GM19438 (cell line): ENCODE results near the gene INO80B.

Experiments
- ATAC-seq: cut with Tn5 transposase; IDR thresholded peaks from one replicate; pipeline ENCODE4 v1.9.1; 2021; ENCODE audit warnings: low read depth; ENCODE audit not compliant: unreplicated experiment

The INO80B gene

DNA sequence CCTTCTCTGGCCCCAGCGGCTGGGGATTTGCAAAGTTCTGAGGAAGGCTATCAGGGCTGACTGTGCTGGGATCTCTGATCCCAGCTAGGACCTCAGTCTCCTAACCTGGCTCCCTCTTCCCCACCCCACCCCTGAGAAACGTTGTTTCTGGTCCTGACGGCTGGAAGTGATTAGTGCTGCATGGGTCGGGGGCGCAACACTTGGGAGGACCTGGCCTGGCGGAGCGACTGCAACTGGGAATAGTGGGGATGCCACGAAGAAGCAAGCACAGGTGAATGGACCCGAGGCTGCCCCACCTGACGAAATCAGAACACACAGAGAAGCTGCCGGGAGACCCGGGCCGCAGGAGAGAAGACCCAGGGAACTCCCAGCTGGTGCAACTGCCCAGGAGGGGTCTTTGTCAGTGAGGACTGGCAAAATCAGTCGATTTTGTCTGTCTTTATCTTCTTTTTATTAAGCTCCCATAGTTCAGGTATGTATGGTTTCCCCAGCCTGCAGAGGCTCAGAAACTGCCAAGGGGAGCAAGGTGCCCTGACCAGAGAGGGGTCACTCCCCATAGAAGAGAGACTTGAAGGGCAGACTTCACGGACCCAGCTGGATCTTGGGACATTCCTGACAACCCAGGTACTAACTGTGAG lies 45.2 kb downstream of the INO80B start:
- ATAC-seq = no peak

DNA sequence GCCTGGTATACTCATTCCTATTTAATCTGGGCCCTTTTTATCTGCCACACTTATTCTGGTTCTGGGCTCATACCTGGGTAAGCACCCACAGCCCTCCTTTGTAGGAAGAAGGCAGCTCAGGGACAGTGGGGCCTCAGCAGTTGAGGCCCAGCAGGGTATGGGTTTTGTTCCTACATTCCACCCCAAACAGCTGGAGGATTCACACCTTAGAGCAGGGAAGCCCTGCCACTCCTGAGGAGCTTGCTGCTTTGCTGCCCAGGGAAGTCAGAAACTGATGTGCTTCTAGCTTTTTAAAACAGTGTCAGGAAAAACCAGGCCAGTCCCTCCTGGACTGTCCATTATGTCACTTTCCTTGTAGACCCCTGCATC lies 45.7 kb downstream of the INO80B start:
- ATAC-seq = no peak

DNA sequence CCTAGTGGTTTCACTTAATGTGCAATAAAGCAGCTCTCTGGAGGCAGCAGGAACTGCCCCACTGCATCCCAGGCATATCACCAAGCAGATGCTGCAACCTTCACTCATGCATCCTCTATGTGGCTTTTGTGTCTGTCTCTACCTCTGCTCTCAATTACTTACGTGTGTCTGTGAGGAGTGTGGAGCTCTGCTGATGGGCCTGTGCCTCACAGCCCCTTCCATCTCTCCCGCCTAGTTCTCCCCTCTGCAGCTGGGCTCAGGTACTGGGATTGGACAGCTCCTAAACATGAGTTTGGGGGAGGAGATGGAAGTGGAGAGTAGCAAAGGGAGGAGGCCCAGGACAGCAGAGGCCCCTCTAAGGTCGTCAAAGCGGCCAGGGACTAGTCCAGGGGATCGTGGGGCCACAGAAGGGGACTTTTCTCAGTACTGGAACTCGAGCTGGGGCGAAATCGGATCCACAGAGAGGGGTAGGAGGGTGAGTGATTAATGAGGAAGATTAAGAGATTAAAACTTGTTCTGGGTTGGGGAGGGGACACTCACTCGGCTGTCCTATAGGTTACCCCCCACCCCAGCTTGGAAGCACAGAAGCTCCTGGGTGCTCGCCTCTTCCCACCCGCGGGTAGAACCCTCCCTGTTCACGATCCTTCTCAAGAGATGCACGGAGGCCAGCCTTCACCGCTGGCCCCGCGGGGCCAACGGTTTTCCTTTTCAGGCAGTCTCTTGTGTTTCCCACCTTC lies 46.6 kb downstream of the INO80B start:
- ATAC-seq = no peak

DNA sequence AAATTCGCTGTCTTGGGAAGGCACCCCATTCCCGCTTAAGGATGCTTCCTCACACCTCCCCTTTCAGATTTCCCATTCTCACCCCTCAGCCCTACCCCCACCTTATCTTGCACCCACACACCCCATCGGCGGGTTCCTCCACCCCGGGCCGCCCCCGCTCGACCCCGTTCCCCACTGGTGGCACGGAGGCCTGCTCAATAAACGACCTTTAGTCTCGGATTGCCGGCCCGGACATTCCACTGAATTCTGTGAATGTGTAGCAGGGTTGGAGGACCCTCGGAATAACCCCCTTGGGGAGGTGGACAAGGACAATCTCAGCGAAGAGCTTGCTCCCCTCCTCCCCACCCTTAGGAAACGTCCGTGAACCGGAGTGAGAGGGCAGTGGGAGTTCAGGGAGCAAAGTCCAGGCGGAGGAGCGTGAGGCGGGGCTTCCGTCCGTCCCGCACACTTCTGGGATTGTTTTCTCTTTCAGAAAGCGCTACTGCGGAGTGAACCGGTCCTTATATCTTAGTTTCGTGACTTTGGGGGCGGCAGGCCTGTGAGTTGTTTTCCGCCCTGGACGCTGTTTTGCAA lies 47.3 kb downstream of the INO80B start:
- ATAC-seq = no peak

DNA sequence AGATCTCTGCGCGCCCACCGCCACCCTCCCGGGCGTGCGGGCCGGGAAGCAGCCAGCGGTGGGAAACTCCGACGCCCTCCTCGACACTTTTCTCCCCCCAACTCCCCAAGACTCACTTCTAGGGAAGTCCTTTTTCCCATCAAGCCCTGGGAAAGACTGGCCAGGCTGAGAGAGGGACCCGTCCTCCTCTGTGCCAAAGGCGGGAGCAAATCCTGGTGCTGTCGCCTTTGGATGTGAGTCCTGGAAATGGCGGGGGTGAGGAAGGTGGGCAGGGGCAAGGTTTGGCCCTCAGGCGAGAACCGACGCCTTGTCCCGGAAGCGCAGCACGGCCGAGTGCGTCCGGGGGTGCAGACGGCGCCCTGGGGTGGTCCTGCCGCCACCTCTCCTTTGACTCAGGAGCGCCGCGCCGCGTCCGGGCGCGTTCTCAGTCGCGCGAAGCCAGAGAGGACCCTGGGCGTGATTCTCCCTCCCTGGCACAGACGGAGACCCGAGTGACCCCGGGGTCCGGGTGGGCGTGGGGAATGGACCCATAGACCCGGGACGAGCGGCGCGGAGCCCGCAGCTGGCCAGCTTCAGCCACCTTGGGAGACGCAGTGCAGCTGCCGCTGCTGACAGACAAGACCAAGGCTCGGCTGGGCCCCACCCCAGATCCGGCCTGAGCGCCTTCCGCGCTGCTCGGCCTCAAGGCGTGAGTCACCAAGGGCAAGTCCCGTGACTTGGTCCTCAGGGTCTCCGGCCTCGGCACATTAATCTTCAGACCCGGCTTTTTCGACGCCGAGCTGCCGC lies 48.0 kb downstream of the INO80B start:
- ATAC-seq = peak; percentile 41

DNA sequence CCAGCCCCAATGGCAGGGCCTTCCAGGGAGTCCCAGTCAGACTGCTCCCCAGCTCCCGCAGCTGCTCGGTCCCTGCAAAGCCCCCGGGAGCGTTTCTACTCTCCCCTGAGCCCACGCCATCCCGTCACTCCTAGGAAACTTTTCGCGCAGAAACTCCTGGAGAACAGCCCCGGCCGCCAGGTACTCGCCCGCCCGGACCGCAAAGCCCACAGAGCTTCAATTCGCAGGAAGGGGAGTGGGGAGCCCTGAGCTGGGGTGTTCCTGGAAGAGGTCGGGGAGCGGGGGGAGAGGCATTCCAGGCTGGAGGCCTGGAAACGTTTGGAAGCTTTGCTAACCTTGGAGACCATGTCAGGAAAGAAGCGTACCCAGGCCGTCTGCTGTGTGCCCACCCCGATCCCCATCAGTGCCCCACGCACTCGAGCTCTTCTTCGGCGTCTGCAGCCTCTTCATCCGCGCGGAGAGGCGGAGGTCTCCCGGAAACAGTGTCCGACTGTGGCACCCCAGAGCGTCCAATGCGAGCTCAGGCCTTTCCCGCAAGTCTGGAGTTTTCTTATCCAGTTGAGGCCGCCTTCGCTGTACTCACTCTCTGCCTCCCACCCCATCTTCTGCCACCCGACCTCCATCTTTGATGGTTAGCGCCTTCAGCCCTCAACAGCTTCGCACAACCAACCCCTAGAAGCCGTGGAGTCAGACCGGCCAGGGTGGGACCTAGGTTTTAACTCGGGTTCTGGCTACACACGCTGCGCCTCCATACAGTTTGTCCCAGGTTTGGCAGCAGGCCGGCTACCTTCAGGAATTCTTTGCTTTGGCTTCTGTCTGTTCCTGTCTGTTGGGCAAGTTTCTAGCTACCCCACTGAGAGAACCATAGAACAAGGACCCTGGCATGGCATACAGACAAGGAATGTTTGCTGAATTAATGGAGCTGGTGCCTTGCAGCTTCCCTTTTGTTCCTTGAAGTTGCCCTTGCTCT lies 48.9 kb downstream of the INO80B start:
- no peak for ATAC-seq

DNA sequence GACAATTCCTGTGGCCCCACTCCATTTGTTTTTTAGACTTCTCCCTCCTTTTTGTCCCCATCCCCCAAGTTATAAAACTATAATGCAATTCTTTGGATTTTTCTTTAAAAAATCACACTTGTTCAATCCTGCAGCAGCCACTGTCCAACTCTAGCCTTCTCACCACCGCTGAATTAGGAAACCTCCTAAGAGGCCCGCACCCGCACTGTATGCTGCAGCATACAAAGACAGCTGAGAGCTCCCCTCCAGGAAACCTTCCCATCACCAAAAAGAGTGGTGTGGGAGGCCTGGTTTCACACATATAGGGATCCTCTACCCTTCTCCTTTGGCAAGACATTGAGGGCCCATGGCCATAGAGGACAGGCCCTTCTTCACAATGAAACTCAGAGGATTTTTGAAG lies 49.7 kb downstream of the INO80B start:
- ATAC-seq = no peak

DNA sequence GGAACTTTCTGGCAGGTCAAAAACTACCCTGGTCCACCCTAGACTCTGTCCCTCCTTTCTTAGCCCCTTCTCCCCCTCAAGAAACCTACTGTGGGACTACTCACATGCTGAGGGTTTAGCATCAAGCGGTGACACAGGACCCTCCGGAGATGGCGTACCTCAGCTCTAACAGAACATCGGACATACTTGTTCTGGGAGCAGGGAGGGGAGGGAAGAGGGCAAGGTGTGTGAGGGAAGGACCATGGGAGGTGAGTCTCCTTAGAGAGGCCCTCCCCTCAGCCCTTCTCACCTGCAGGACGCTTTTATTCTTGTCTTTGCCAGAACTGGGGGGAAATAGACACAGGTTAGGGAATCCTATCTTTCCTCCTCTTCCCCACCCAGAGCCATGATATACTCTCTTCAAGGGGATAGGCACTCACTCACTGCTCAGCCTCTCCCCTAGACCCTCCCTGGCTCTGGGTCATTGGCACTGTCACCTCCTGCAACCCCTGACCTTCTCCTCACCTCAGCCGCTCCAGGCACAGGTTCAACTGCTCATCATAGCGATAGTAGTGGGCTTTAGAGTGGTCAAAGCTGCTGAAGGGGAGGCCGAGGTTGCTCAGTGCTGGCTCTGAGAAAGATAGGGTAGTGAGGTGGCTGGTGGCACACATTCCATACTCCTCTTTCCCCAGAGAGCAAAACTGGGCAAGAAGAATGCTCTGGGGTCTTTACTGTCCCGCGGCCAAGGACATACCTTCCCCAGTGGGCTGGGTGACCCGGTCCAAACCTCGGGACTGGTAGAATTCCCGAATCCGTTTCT lies 50.8 kb downstream of the INO80B start:
- no peak for ATAC-seq

DNA sequence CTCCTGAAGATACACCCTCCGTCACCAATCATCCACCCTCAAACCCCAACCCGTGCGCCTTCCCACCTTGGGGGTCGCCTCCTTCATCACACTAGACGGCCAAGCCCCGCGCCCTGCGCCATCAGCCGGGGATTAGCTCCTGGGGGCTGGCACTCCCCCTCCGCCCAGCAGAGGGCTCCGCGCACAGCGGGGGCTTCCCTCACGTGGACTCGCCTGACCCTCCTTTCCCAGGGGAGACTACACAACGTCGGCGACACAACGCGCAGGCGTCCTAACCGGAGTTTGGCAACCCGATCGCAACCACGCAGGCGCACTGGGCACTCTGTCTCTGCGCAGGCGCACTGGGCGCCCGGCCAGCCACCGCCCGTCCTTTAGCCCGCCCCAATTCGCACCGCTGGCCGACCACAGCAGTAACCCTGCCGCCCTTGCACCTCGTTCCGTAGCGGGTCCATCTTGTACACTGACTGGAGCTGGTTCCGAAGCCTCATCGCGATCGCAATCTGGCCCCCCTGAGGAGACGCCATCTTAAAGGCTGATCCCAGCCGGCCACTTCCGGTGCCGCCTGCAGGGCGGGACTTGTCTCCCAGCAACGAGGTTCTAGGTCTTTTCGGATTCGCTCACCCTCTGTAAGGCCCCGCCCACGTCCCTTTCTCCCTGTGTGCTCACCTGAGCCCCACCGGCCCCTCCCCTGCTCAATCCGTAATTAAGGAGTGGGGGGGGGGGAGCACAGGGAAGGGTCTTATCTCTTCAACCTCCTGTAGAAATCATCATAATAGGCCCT lies 52.4 kb downstream of the INO80B start, which contains the start of gene PCGF1:
PCGF1 (minus strand) TSS at position 551 of the 781 bp plus-strand sequence; CDS start at position 524, 27 bp downstream.
- ATAC-seq = peak; percentile 91
